Caco-2 (cell line): Measurements from ENCODE around the gene NAB1. TPM values are rescaled to one million over a fixed set of nuclear protein-coding genes. Genes with fewer than 3 reads are reported as not detected.

Experiments used
- BruUV-seq: library from RNA; stranded (reverse); fragments of 400-500 nt; replicated peaks from 2 replicates; lab custom pipeline; 2021; lab: Mats Ljungman, UMichigan
- CTCF ChIA-PET: fragments of 300-600 bp; sonication (Branson Sonifier 250); formaldehyde crosslinking; loops from one replicate; lab custom pipeline; 2022; ENCODE audit warnings: antibody characterized with exemption; lab: Charles Lee
- POLR2A ChIA-PET: fragments of 300-600 bp; sonication (Branson Sonifier 250); formaldehyde crosslinking; loops from one replicate; lab custom pipeline; 2022; ENCODE audit warnings: antibody characterized with exemption; lab: Charles Lee
- DNase-seq, 2 experiments: peaks; one replicate each; pipeline versions ENCODE4 v3.0.0 to v3.0.0-alpha.2; 2020 to 2022
- H3K27me3 ChIP-seq: replicated peaks from 2 replicates; pipeline ENCODE4 v1.6.0; 2011; ENCODE audit warnings: low read length; ENCODE audit not compliant: control insufficient read depth, insufficient read depth
- H3K36me3 ChIP-seq: 2 replicates; pipeline ENCODE4 v1.5.1; 2011; ENCODE audit warnings: low read length; ENCODE audit not compliant: control insufficient read depth, insufficient read depth
- H3K4me1 ChIP-seq: fragments of 250-450 bp; sonication (Bioruptor Pico); 2 replicates; pipeline ENCODE4 v1.5.1; 2020; ENCODE audit warnings: mild to moderate bottlenecking
- H3K4me3 ChIP-seq: 2 replicates; pipeline ENCODE4 v1.5.1; 2011; ENCODE audit warnings: low read depth, mild to moderate bottlenecking, control low read depth, low read length
- H3K9me3 ChIP-seq: fragments of 250-450 bp; sonication (Bioruptor Pico); 2 replicates; pipeline ENCODE4 v1.5.1; 2020; ENCODE audit warnings: mild to moderate bottlenecking, moderate library complexity
- H3K27ac Mint-ChIP-seq: one replicate; pipeline ENCODE4 v1.8.0; 2022; ENCODE audit warnings: mixed read lengths; ENCODE audit not compliant: unreplicated experiment
- H3K27me3 Mint-ChIP-seq: one replicate; pipeline ENCODE4 v1.8.0; 2022; ENCODE audit warnings: mixed read lengths; ENCODE audit not compliant: insufficient read depth, unreplicated experiment
- H3K36me3 Mint-ChIP-seq: one replicate; pipeline ENCODE4 v1.8.0; 2022; ENCODE audit warnings: mild to moderate bottlenecking, mixed read lengths; ENCODE audit not compliant: insufficient read depth, unreplicated experiment
- H3K4me1 Mint-ChIP-seq: one replicate; pipeline ENCODE4 v1.8.0; 2022; ENCODE audit warnings: low read depth, mixed read lengths; ENCODE audit not compliant: unreplicated experiment
- H3K4me3 Mint-ChIP-seq: one replicate; pipeline ENCODE4 v1.8.0; 2022; ENCODE audit warnings: mild to moderate bottlenecking, moderate library complexity, mixed read lengths; ENCODE audit not compliant: unreplicated experiment
- H3K9me3 Mint-ChIP-seq: one replicate; pipeline ENCODE4 v1.8.0; 2022; ENCODE audit warnings: mixed read lengths; ENCODE audit not compliant: unreplicated experiment
- intact Hi-C: fragments of 100-400 bp; cut with micrococcal nuclease; formaldehyde crosslinking; loops from one replicate; pipeline ENCODE4 v1.10.0; 2022; ENCODE audit not compliant: unreplicated experiment
- total RNA-seq: library from RNA; stranded (reverse); gene quantifications from 2 replicates; pipeline ENCODE4 v1.2.3, GENCODE V29; 2022
- TF ChIP-seq, protein P1 (sequence below), 2 experiments: fragments of 200-600 bp in 1 of 2; IDR thresholded peaks; 1 replicate in 1 of 2; 2 replicates in 1 of 2; pipeline versions ENCODE4 v1.5.1 to v1.8.0; 2011 to 2022; ENCODE audit warnings: antibody characterized with exemption in 1 of 2, control low read depth in 1 of 2, inconsistent platforms in 1 of 2, low read depth in 1 of 2, low read length in 1 of 2, mild to moderate bottlenecking in 1 of 2, moderate library complexity in 1 of 2; ENCODE audit not compliant: insufficient read depth in 1 of 2, severe bottlenecking in 1 of 2, unreplicated experiment in 1 of 2

The NAB1 gene
- total RNA-seq, 1 experiment from 2014 or later, result 88.1 TPM

DNA sequence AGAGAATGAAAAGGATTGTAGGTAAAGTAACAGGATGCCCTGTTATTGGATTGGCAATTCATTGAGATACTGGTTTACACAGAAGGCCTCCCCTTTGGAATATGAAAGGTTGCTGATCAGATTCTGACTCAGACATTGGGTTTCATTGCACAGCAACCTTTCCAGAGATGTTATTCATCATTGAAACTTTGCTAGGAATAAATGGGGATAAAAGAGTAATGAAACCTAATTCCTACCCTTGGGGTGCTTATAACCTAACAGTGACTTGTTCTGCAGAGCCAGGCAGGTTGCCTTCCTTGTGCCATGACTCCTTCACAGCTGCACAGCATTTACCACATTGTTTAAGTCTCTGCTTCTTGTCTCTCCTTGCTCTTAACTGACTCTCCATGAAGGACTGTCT is 5.0 kb downstream of the NAB1 start:
- Histone ChIP-seq H3K27me3 (no peaks in the 10 kb centered on the region), H3K36me3 (no peaks in the 10 kb centered on the region; the same call in 1 of the 2 replicates), H3K9me3 (no peaks in the 10 kb centered on the region), H3K4me3 (no peak overlapping the region), H3K4me1 (no peaks in the 10 kb centered on the region; the same call in 1 of the 2 replicates)
- intact Hi-C loops, result loop anchor here (10.0 kb wide), 1 partner anchor 269 kb away; no protein-coding TSS in a partner anchor
- Mint-ChIP-seq H3K4me1 (peaks cover 8% of the 10 kb centered on the region), H3K9me3 (no peaks in the 10 kb centered on the region), H3K27ac (no peak overlapping the region), H3K36me3 (peaks cover 10% of the 10 kb centered on the region), H3K4me3 (no peak overlapping the region), H3K27me3 (no peaks in the 10 kb centered on the region)
- POLR2A ChIA-PET, result no interaction called here
- CTCF ChIA-PET, result no interaction called here
- TF ChIP-seq, protein P1, sequence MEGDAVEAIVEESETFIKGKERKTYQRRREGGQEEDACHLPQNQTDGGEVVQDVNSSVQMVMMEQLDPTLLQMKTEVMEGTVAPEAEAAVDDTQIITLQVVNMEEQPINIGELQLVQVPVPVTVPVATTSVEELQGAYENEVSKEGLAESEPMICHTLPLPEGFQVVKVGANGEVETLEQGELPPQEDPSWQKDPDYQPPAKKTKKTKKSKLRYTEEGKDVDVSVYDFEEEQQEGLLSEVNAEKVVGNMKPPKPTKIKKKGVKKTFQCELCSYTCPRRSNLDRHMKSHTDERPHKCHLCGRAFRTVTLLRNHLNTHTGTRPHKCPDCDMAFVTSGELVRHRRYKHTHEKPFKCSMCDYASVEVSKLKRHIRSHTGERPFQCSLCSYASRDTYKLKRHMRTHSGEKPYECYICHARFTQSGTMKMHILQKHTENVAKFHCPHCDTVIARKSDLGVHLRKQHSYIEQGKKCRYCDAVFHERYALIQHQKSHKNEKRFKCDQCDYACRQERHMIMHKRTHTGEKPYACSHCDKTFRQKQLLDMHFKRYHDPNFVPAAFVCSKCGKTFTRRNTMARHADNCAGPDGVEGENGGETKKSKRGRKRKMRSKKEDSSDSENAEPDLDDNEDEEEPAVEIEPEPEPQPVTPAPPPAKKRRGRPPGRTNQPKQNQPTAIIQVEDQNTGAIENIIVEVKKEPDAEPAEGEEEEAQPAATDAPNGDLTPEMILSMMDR (IDR thresholded peaks at IDR 0.05; ENCODE audit: insufficient read depth in 1 of 2, low read depth in 1 of 2, low read length in 1 of 2, severe bottlenecking in 1 of 2, unreplicated experiment in 1 of 2), result no peak
- BruUV-seq, result no TSS peak
- no peak for DNase-seq

DNA sequence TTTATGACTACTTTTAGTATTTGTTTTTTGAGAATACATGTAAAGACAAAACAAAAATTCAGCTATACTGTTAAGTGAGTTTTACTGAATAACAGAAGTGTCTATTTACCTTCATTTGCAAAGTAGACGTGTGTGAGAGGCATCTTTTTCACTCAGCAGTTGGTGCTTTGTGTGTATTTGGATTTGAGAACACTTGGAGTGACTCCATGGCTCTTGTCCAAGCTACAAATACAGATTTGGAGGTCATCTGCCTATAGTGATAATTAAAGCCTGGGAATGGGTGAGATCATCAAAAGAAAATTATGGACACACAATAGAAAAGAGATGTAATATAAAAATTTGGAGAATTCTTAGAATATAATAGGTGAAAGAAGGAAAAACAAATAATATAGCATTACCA is 6.2 kb downstream of the NAB1 start:
- peaks cover 13% of the 10 kb centered on the region for H3K36me3 Mint-ChIP-seq
- BruUV-seq, result no TSS peak
- no peak overlapping the region for H3K4me3 Mint-ChIP-seq
- H3K36me3 ChIP-seq, result no peaks in the 10 kb centered on the region; the same call in 1 of the 2 replicates
- H3K4me1 ChIP-seq, result no peaks in the 10 kb centered on the region; the same call in 1 of the 2 replicates
- CTCF ChIA-PET, result no interaction called here
- TF ChIP-seq, protein P1 (IDR thresholded peaks at IDR 0.05; ENCODE audit: insufficient read depth in 1 of 2, low read depth in 1 of 2, low read length in 1 of 2, severe bottlenecking in 1 of 2, unreplicated experiment in 1 of 2), result no peak
- no peaks in the 10 kb centered on the region for H3K9me3 Mint-ChIP-seq
- H3K27me3 ChIP-seq, result no peaks in the 10 kb centered on the region
- H3K4me3 ChIP-seq, result no peak overlapping the region
- intact Hi-C loops, result loop anchor here (10.0 kb wide), 1 partner anchor 270 kb away; no protein-coding TSS in a partner anchor
- no peaks in the 10 kb centered on the region for H3K9me3 ChIP-seq
- no peaks in the 10 kb centered on the region for H3K27me3 Mint-ChIP-seq
- POLR2A ChIA-PET, result no interaction called here
- peaks cover 8% of the 10 kb centered on the region for H3K4me1 Mint-ChIP-seq
- DNase-seq, result no peak
- H3K27ac Mint-ChIP-seq, result no peak overlapping the region

DNA sequence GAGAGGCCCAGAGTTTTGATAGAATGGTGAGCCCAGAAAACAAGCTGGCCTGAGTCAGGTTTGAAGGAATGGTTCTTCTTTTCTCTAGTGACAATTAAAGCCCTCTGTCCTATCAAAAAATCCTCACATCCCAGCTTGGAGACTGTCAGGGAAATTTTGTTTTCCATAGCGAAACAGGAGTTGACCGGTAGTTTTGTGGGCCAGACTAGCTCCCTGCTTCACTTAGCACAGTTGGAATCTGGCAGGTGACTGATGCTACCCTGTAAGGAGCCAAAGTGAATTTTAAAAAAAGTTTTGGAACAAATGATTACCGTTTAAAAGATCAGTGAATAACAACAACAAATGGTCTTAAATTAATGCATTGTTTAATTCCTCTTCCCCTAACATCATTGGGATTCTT is 6.7 kb downstream of the NAB1 start:
- Mint-ChIP-seq H3K27ac (no peak overlapping the region), H3K27me3 (no peaks in the 10 kb centered on the region), H3K4me3 (no peak overlapping the region), H3K36me3 (peaks cover 13% of the 10 kb centered on the region), H3K4me1 (peaks cover 8% of the 10 kb centered on the region), H3K9me3 (no peaks in the 10 kb centered on the region)
- no peak overlapping the region for H3K4me3 ChIP-seq
- intact Hi-C loops, result loop anchor here (10.0 kb wide), 1 partner anchor 271 kb away; no protein-coding TSS in a partner anchor
- POLR2A ChIA-PET, result no interaction called here
- H3K9me3 ChIP-seq, result no peaks in the 10 kb centered on the region
- TF ChIP-seq, protein P1 (IDR thresholded peaks at IDR 0.05; ENCODE audit: insufficient read depth in 1 of 2, low read depth in 1 of 2, low read length in 1 of 2, severe bottlenecking in 1 of 2, unreplicated experiment in 1 of 2), result no peak
- BruUV-seq, result no TSS peak
- H3K4me1 ChIP-seq, result no peaks in the 10 kb centered on the region; the same call in 1 of the 2 replicates
- CTCF ChIA-PET, result no interaction called here
- no peak for DNase-seq
- no peaks in the 10 kb centered on the region for H3K27me3 ChIP-seq
- no peaks in the 10 kb centered on the region; the same call in 1 of the 2 replicates for H3K36me3 ChIP-seq
